ENCODE data around the gene BTBD17. TPM values are rescaled to one million over a fixed set of nuclear protein-coding genes. Genes with fewer than 3 reads are reported as not detected.

The BTBD17 gene
- total RNA-seq, 4 donors from 2014 or later, result 0.67 to 0.89 TPM; not detected in 2

DNA sequence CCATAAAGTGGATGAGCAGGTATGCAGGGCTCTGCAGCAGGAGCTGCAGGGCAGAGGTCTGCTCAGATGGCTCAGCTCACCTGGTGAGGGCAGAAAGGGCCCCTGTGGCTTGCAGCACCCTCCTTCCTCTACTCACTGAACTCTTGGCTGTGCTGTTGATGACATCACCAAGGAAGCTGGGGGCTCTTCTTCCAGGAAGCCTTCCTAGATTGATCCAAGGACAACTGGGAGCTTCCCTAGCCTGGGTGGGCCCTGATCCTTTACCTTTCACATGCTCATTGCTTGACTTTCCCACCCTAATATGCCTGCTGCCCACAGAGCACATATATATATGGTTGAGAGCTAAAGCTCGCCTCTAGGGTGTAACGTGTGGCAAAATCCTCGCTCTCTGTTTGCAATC is 33.2 kb downstream of the BTBD17 start:
- intact Hi-C loops (cut with DNase I), result no loop called here
- Histone ChIP-seq H3K4me3 (replicated peaks in 1 of 3) (no peak overlapping the region), H3K9me3 (no peaks in the 10 kb centered on the region), H3K4me1 (peaks cover 15 to 27% of the 10 kb centered on the region in 2 donors), H3K36me3 (no peaks in the 10 kb centered on the region), H3K27ac (no peak overlapping the region), H3K27me3 (no peaks in the 10 kb centered on the region)
- 94 to 100% methylated on average over 3 of the region's 3 CpGs for WGBS, 2 donors
- DNase-seq, result no peak
- TF ChIP-seq POLR2A (IDR thresholded peaks at IDR 0.05), result no peak
- no peak for TF ChIP-seq CTCF (IDR thresholded peaks at IDR 0.05)

- peak overlapping the region in 2 of 3 donors; percentile 16 to 38 for H3K4me3 ChIP-seq (replicated peaks in 1 of 3)
- peaks cover 15 to 27% of the 10 kb centered on the region in 2 donors for H3K4me1 ChIP-seq
- no peak overlapping the region for H3K27ac ChIP-seq
- 31 to 52% methylated on average over 3 to 9 of the region's 10 CpGs for WGBS, 2 donors
- H3K9me3 ChIP-seq, result no peaks in the 10 kb centered on the region
- no peak for TF ChIP-seq POLR2A (IDR thresholded peaks at IDR 0.05)
- TF ChIP-seq CTCF (IDR thresholded peaks at IDR 0.05), result no peak
- no peak for DNase-seq
- intact Hi-C loops (cut with DNase I), result no loop called here
- no peaks in the 10 kb centered on the region for H3K27me3 ChIP-seq
- no peaks in the 10 kb centered on the region for H3K36me3 ChIP-seq
Observed at GRCh38 chr17:74326506-74326905, 35.2 kb downstream of the BTBD17 start.

GRCh38 chr17:74325743-74326379 is 35.8 kb downstream of the BTBD17 start, which contains the start of gene KIF19:
Gene KIF19 (plus strand): TSS chr17:74326226. CDS start chr17:74326350, 124 bp downstream.
- peaks cover 15 to 27% of the 10 kb centered on the region in 2 donors for H3K4me1 ChIP-seq
- TF ChIP-seq POLR2A (IDR thresholded peaks at IDR 0.05) (peak in 1 of 2 donors; percentile 42), CTCF (IDR thresholded peaks at IDR 0.05) (no peak)
- no peaks in the 10 kb centered on the region for H3K36me3 ChIP-seq
- intact Hi-C loops (cut with DNase I), result no loop called here
- 0 to 3% methylated on average over 8 to 25 of the region's 73 CpGs for WGBS, 2 donors
- peak within 1 kb of the TSS in 2 of 3 donors; percentile 16 to 38 for H3K4me3 ChIP-seq (replicated peaks in 1 of 3)
- H3K27ac ChIP-seq, result peak within 1 kb of the TSS in 1 of 3 donors; percentile 33
- H3K9me3 ChIP-seq, result no peaks in the 10 kb centered on the region
- DNase-seq, result peak; percentile 58 to 70
- no peaks in the 10 kb centered on the region for H3K27me3 ChIP-seq

GRCh38 chr17:74325376-74325742 is 36.3 kb downstream of the BTBD17 start:
- no peaks in the 10 kb centered on the region for H3K27me3 ChIP-seq

More at GRCh38 chr17:74325376-74325742, 36.3 kb downstream of the BTBD17 start:
- no peaks in the 10 kb centered on the region for H3K9me3 ChIP-seq
- peak overlapping the region in 1 of 3 donors; percentile 33 for H3K27ac ChIP-seq
- WGBS, 2 donors, result 55 to 57% methylated on average over 5 to 6 of the region's 11 CpGs
- intact Hi-C loops (cut with DNase I), result no loop called here
- peaks cover 15 to 27% of the 10 kb centered on the region in 2 donors for H3K4me1 ChIP-seq
- TF ChIP-seq POLR2A (IDR thresholded peaks at IDR 0.05), result no peak
- no peak for TF ChIP-seq CTCF (IDR thresholded peaks at IDR 0.05)
- no peak overlapping the region for H3K4me3 ChIP-seq (replicated peaks in 1 of 3)
- peak in 1 of 2 donors; percentile 23 for DNase-seq
- no peaks in the 10 kb centered on the region for H3K36me3 ChIP-seq

Measured in thyroid gland (tissue), 4 donors.